ENCODE data around the gene ZNF579. TPM values are rescaled to one million over a fixed set of nuclear protein-coding genes. Genes with fewer than 3 reads are reported as not detected.

ZNF579 gene
- total and polyA plus RNA-seq, 2 of the 13 experiments (the other 11 are each of a cell fraction or from before 2014, with no cell fraction given), result 2.1 to 2.9 TPM

DNA sequence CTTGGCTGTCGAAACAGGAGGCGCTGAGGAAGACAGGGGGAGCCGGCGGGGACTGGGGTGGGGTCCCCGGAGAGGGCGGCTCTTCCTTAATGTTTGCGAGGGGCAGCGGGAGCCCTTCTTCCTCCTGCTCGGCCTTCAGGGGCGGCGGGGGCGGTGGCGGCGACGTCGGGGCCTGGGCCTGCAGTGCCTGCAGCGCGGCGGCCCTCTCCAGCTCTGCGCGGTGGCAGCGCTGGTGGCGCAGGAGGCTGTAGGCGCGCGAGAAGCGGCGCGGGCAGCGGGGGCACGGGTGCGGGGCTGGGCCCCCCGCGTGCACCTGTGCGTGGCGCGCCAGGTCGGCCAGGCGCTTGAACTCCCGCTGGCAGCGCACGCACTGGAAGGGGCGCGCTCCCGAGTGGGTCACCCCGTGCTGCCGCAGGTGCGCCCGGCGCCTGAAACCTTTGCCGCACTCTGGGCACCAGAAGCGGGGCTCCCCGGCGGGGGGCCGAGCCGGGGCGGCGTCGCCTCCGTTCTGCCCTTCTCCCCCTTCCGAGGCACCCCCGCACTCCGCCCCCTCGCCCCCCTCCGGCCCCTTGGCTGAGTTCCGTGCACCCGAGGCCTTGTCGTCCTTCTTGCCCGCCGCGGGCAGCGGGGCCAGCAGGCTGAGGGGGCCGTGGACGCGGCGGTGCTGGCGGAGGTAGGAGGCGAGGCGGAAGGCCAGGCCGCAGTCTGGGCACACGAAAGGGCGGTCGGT lies 2.5 kb downstream of the ZNF579 start:
- in situ Hi-C loops (cut with HindIII; ENCODE audit: extremely low pct_ligation_motif_present, low pct_unique_long_range_greater_than_20kb), result no loop called here
- WGBS (ENCODE audit: low lambda C conversion rate), result 96% methylated on average over 69 of the region's 83 CpGs
- Histone ChIP-seq H3K9ac (ENCODE audit: insufficient read depth, low read depth, low read length) (no peak overlapping the region), H3K9me3 (ENCODE audit: low read length) (no peaks in the 10 kb centered on the region), H3K36me3 (replicated peaks in 1 of 2; ENCODE audit: control insufficient read depth in 1 of 2, insufficient read depth in 2 of 2, low read length in 2 of 2) (0 out of 5 replicates have a peak, but pooled peaks cover 0 to 8% of the 10 kb centered on the region in 2 experiments), H3K4me2 (ENCODE audit: low read depth, low read length) (no peak overlapping the region), H3K79me2 (ENCODE audit: insufficient read depth, low read length) (peaks cover 9% of the 10 kb centered on the region), H2AFZ (ENCODE audit: low read length) (no peak overlapping the region), H4K20me1 (ENCODE audit: insufficient read depth, low read length) (no peaks in the 10 kb centered on the region), H3K27ac (ENCODE audit: extremely low read length, insufficient read depth, low read length) (no peak overlapping the region), H3K27me3 (ENCODE audit: control insufficient read depth in 1 of 2, insufficient read depth in 2 of 2, low read length in 2 of 2) (no peaks in the 10 kb centered on the region), H3K4me1 (ENCODE audit: insufficient read depth, low read length) (peaks cover 25% of the 10 kb centered on the region), H3K4me3 (replicated peaks in 1 of 3; ENCODE audit: insufficient read depth in 1 of 3, low read depth in 2 of 3, low read length in 3 of 3) (no peak overlapping the region)
- no peak for DNase-seq (ENCODE audit: low spot score)
- CTCF ChIA-PET (ENCODE audit: low intra/inter-chr PET ratio, low total read pairs), result no interaction called here
- TF ChIP-seq ZC3H13 (CRISPR knock-in tag; IDR thresholded peaks at IDR 0.05), result no peak
- no peak for TF ChIP-seq ZNF205 (CRISPR knock-in tag; IDR thresholded peaks at IDR 0.05)
- peak; percentile 3; the same call in 1 of the 2 replicates for TF ChIP-seq RBFOX2 (IDR thresholded peaks at IDR 0.05; ENCODE audit: low read depth, low read length)
- no TSS peak for BruUV-seq (replicated peaks)
- no peak for FAIRE-seq
- POLR2A ChIA-PET, result no interaction called here
- ATAC-seq, result no peak
- intact Hi-C loops (cut with micrococcal nuclease; ENCODE audit: unreplicated experiment), result no loop called here

DNA sequence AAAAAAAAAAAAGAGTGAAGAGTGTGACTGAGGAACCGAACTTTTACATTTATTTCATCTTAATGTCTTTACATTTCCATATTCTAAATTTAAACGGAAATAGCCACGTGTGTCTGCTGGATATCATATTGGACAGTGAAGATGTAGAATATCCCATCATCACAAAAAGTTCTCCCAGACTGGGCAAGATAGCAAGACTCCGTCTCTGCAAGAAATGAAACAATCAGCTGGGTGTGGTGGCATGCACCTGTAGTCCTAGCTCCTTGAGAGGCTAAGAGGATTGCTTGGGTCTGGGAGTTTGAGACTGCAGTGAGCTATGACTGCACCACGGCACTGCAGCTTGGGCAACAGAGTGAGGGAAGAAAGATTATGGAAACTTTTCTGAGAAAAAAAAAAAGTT lies 3.9 kb downstream of the ZNF579 start:
- no peaks in the 10 kb centered on the region for H3K9me3 ChIP-seq (ENCODE audit: low read length)
- H3K79me2 ChIP-seq (ENCODE audit: insufficient read depth, low read length), result peaks cover 9% of the 10 kb centered on the region
- no peak overlapping the region for H3K4me3 ChIP-seq (replicated peaks in 1 of 3; ENCODE audit: insufficient read depth in 1 of 3, low read depth in 2 of 3, low read length in 3 of 3)
- no peak overlapping the region for H2AFZ ChIP-seq (ENCODE audit: low read length)
- no peak overlapping the region for H3K9ac ChIP-seq (ENCODE audit: insufficient read depth, low read depth, low read length)
- 96% methylated on average over 5 of the region's 5 CpGs for WGBS (ENCODE audit: low lambda C conversion rate)
- no peak overlapping the region for H3K4me2 ChIP-seq (ENCODE audit: low read depth, low read length)
- in situ Hi-C loops (cut with HindIII; ENCODE audit: extremely low pct_ligation_motif_present, low pct_unique_long_range_greater_than_20kb) (no loop called here), intact Hi-C loops (cut with micrococcal nuclease; ENCODE audit: unreplicated experiment) (no loop called here)
- ChIA-PET CTCF (ENCODE audit: low intra/inter-chr PET ratio, low total read pairs) (no interaction called here), POLR2A (interaction anchor here (0.8 kb wide), 1 partner anchor 23 kb away, joined by 3 read pairs; the partner anchor contains the start of gene FIZ1)
- no peak overlapping the region for H3K27ac ChIP-seq (ENCODE audit: extremely low read length, insufficient read depth, low read length)
- TF ChIP-seq ZNF121 (CRISPR knock-in tag; IDR thresholded peaks at IDR 0.05) (peak; percentile 66; the same call in 1 of the 2 replicates), TMF1 (CRISPR knock-in tag; IDR thresholded peaks at IDR 0.05; ENCODE audit: low read depth) (no peak)
- ATAC-seq (no peak), FAIRE-seq (no peak), DNase-seq (ENCODE audit: low spot score) (no peak)
- H3K36me3 ChIP-seq (replicated peaks in 1 of 2; ENCODE audit: control insufficient read depth in 1 of 2, insufficient read depth in 2 of 2, low read length in 2 of 2), result 0 out of 5 replicates have a peak, but pooled peaks cover 0 to 8% of the 10 kb centered on the region in 2 experiments
- peaks cover 14% of the 10 kb centered on the region for H3K4me1 ChIP-seq (ENCODE audit: insufficient read depth, low read length)
- no peaks in the 10 kb centered on the region for H4K20me1 ChIP-seq (ENCODE audit: insufficient read depth, low read length)
- BruUV-seq (replicated peaks), result no TSS peak
- no peaks in the 10 kb centered on the region for H3K27me3 ChIP-seq (ENCODE audit: control insufficient read depth in 1 of 2, insufficient read depth in 2 of 2, low read length in 2 of 2)
